DMS53 treated with DMSO at 0.1 percent for 48 hours (cell line): ENCODE measurements around the gene PYGO2.

Source experiments
- DNase-seq: peaks from one replicate; lab custom pipeline; 2025; ENCODE audit not compliant: unreplicated experiment; lab: John Stamatoyannopoulos, UW

Gene PYGO2

GRCh38 chr1:154944401-154945159, 17.0 kb downstream of the PYGO2 start:
- DNase-seq: no peak

- peak; percentile 39 for DNase-seq
Measured at GRCh38 chr1:154943649-154944400, 17.8 kb downstream of the PYGO2 start.

DNA sequence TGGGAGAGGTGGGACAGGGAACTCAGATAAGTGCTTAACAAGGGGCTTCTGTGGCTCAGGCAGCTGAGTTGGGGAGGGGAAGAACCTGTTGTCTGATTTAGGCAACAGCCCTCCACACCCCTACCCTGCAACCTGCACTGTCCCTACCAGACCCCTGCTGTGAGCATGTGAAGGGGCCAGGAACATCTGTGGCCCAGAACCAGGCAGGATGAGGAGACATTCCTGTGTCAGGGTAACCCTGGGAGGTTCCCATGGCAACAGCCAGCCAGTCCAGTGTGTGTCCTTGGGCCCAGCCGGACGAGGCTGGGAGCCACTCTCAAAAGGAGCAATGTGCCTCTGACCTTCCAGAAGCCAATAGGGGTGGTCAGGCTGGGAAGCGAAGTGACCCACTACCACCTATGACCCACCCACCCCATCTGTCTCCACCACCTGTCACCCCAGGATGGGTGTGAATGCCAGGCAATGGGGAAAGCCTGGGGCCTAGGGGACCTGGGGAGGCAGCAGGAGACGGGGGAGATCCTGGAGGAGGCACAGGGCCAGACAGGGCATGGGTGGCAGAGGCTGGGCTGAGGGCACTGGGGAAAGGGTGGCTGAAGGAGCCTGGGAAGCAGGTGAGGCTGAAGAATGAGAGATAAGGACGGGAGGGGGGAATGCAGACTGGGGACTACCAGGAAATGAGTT, 20.1 kb downstream of the PYGO2 start:
- no peak for DNase-seq

DNA sequence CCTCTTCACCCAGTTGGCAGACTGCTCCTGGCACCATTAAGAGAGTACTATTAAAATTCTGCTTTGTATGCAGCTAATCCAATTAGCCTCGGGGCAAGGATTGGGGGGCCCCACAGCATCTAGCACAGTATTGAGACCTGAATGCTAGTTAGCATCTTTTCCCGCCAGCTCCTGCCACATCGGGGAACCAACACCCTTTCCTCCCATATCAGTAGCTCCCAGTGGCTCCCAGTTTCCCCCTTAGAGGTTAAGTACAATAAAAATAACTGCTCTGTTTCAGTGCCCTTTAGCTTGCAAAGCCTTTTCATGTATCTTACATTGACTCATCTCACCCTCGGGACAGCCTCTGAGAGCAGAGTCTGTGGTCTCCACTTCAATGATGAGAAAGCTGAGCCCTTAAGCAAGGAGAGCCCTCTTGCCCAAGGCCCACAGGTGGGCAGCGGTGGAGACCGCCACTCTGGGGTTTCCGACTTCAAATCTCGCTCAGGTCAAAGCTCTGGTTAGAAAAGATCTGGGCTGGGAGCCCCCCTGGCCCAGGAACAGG, 20.9 kb downstream of the PYGO2 start:
- DNase-seq: no peak

- DNase-seq: no peak
Measured at GRCh38 chr1:154940213-154940560, 21.4 kb downstream of the PYGO2 start.

DNA sequence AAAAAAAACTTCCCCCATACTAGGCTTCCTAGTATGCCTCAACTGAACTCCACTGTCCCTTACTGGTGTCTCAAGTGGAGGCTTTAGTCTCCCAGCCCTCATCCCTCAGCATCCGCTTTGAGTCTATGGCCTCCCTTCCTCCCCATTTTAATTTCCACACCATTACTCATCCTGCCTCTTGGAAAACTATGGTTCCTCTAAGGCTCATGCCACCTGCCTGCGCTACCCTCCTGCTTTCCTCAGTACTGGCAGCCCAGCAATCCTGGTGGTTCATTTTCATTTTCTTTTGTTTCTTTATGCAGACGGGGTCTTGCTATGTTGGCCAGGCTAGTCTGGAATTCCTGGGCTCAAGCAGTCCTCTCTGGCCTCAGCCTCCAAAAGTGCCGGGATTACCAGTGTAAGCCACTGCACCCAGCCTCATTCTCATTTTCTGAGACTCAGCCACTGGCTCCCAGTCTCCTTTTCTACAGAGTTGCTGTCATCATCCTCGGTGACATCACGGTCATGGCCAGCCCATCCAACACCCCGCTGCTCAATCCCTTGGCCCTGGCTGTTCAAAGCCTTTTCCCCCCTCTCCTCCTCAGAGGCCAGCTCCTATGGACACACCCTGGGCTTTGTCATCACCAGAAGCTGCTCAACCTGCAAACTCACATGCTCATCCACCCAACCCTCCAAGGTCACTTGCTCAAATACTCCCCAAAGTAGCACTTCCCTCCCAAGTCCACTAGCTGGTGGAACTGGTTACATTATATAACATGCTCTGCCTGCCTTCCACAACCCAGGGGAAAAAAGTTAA, 22.8 kb downstream of the PYGO2 start:
- no peak for DNase-seq

- DNase-seq: no peak
Measured at GRCh38 chr1:154937988-154938386, 23.6 kb downstream of the PYGO2 start.

- DNase-seq: peak; percentile 86
Measured at GRCh38 chr1:154937085-154937987, 24.2 kb downstream of the PYGO2 start.

- DNase-seq: peak; percentile 93
Measured at GRCh38 chr1:154936555-154937084, 25.0 kb downstream of the PYGO2 start, which contains the start of gene PMVK. Gene PMVK, minus strand, starts transcription at chr1:154936719. Its CDS starts 34 bp downstream, at chr1:154936685.

GRCh38 chr1:154935749-154936554, 25.6 kb downstream of the PYGO2 start:
- no peak for DNase-seq

DNA sequence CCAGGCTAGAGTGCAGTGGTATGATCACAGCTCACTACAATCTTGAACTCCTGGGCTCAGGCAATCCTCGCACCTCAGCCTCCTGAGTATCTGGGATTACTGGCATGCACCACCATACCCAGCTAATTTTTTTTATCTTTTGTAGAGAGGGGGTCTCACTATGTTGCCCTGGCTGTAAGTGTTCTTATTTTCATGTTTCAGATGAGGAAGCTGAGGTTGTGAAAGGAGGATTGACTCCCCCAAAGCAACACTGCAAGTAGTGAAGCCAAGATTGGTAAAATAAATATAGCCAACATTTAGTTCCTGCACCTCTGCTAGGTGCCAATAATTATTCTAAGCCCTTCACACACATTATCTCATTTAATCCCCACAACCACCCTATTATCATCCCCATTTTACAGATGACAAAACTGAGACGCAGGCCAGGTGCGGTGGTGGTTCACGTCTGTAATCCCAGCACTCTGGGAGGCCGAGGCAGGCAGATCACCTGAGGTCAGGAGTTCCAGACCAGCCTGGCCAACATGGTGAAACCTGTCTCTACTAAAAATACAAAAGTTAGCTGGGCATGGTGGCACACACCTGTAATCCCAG, 27.1 kb downstream of the PYGO2 start:
- DNase-seq: no peak

DNA sequence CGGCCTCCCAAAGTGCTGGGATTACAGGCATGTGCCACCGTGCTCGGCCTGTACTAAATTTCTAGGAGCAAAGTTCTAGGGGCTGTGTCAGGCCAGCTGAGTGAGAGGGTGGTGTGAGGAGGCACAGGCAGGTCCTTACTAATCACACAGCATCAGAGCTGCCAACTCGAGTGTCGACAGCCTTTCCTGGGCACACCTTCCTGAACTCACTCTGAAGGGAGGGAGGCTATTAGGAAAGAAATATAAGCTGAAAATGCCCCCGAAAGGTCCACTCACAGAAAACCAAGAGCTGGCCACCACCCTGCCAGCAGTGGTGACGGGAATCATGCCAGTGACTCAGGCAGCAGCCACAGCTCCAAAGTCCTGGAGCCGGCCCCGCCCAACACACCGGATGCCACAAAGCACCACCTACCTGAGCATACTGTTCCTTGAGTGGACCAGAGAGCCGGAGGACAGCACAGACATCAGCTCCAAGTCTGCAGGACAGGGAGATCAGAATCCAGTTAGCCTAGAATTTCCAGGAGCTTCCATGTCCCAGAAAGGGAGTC, 29.6 kb downstream of the PYGO2 start:
- DNase-seq: peak; percentile 14

DNA sequence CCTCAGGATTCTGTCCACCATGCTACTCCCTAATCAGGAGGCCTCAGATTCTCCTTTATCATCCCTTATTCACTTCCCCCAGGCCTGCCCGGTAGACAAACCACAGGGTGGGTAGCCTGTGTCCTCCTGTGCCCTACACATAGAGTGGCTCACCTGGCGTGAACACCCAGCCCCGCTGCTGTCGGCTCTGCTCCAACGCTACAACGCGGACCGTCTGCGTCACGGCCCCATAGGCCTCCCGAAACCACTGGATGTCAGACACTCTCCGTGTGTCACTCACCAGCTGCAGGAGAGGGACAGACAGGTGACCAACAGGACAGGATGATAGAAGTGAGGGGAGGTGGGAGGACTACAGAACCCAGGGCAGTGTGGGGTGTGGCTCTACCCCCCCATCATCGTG, 35.4 kb downstream of the PYGO2 start:
- no peak for DNase-seq

- no peak for DNase-seq
Measured at GRCh38 chr1:154925335-154926170, 36.0 kb downstream of the PYGO2 start.

DNA sequence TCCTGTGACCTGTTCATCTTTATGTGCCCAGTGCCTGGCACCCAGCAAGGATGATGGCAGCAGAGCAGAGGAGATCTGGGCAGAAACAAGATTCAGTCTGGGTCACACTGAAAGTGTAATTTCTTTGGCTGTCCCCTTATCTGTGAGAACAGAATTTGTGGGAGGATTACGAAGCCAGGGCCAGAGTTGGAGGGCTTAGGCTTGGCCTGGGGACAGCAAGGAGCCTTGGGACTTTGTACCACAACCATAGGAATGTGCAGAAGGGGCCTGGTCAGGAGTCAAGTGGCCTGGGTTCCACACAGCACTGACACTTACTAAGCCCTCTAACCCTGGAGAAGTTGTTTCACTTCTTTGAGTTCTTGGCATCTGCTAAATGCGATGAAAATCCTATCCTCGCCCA, 37.9 kb downstream of the PYGO2 start:
- DNase-seq: no peak

- DNase-seq: peak; percentile 22
Measured at GRCh38 chr1:154913273-154913672, 48.3 kb downstream of the PYGO2 start.

DNA sequence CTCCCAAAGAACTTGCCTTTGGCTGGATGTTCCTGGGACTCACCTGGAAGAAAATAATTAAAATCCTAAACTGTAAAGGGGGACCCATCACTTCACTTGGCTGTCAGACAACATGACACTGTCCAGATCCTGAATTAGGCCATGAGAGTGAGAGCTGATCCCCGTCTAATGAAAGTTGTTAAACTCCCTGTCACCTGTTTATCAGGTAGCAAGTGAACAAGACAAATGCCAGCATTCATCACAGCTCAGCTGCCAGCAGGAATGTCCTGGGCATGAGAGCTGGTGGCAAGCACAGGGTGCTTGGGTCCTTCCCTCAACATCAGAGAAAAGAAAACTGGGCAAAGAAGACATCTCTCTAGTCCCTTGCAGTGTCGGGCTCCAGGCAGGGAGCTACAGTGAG, 48.8 kb downstream of the PYGO2 start:
- DNase-seq: no peak
